IPS-18a (cell line): Measurements from ENCODE around the gene TECTB.

ENCODE experiments used
- H3K27ac ChIP-seq: one replicate; pipeline ENCODE4 v1.5.1; 2013; ENCODE audit warnings: low read length
- H3K27me3 ChIP-seq: one replicate; pipeline ENCODE4 v1.6.1; 2013; ENCODE audit warnings: mild to moderate bottlenecking, low read length; ENCODE audit not compliant: control insufficient read depth, insufficient read depth
- H3K36me3 ChIP-seq: one replicate; pipeline ENCODE4 v1.6.1; 2013; ENCODE audit warnings: low read depth, low read length; ENCODE audit not compliant: control insufficient read depth
- H3K4me1 ChIP-seq: one replicate; pipeline ENCODE4 v1.6.1; 2013; ENCODE audit warnings: low read depth, low read length; ENCODE audit not compliant: control insufficient read depth
- H3K4me3 ChIP-seq: one replicate; pipeline ENCODE4 v1.5.1; 2013; ENCODE audit warnings: low read length
- H3K9ac ChIP-seq: one replicate; pipeline ENCODE4 v1.6.1; 2013; ENCODE audit warnings: mild to moderate bottlenecking, low read length, moderate library complexity
- H3K9me3 ChIP-seq: one replicate; pipeline ENCODE4 v1.6.1; 2013; ENCODE audit warnings: low read depth, low read length; ENCODE audit not compliant: control insufficient read depth

Gene TECTB

DNA sequence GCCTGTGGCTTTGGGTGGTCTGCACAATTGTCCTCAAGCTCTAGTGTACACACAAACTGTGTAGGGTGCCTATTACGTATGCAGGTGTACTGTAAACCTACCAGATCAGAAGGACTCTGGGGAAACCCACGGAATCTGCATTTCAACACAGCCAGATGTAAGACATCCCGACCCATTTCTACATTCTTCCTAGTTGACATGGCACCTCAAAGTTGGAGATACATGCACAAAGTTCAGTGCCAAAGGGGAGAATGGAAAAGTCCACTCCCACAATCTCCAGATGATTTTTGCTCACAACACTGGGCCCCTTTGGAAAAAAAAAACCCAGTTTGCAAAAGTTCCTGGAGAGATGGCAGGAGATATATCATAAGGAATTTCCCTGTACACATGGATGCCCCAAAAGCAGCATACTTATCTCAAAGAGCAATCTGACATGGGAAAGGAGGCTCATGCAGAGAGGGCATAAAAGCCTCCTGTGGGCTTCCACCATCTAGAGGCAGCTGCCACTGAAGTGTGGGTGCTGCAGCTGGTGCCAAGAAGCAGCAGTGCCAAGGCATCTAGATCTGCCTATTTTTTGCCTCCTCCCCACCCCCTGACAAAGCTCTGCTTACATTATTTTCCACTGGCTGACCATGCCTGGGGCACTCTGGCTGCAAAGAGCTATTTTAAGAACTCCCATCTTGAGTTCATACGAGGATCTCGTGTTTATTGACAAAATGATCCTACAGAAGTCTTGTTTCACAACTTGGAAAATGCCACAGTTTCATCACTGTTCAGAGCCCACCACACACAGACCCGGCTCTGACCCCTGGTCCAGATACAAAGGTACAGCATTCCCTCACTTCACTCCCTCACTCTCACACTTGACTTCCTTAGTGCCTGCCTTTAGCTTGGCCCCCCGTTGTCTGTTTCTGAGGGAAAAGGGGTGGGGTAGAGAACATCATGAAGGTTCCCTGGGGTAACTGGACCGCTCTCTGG is 12.9 kb downstream of the TECTB start:
- Histone ChIP-seq H3K27ac (no peak overlapping the region), H3K4me3 (no peak overlapping the region), H3K27me3 (no peaks in the 10 kb centered on the region), H3K36me3 (no peaks in the 10 kb centered on the region), H3K9me3 (no peaks in the 10 kb centered on the region), H3K4me1 (no peaks in the 10 kb centered on the region), H3K9ac (no peak overlapping the region)

- H3K27me3 ChIP-seq = no peaks in the 10 kb centered on the region
- H3K4me3 ChIP-seq = no peak overlapping the region
- H3K4me1 ChIP-seq = no peaks in the 10 kb centered on the region
- H3K9ac ChIP-seq = no peak overlapping the region
- no peaks in the 10 kb centered on the region for H3K9me3 ChIP-seq
- no peak overlapping the region for H3K27ac ChIP-seq
- no peaks in the 10 kb centered on the region for H3K36me3 ChIP-seq
These were observed 13.7 kb downstream of the TECTB start for GRCh38 chr10:112296908-112297331.

DNA sequence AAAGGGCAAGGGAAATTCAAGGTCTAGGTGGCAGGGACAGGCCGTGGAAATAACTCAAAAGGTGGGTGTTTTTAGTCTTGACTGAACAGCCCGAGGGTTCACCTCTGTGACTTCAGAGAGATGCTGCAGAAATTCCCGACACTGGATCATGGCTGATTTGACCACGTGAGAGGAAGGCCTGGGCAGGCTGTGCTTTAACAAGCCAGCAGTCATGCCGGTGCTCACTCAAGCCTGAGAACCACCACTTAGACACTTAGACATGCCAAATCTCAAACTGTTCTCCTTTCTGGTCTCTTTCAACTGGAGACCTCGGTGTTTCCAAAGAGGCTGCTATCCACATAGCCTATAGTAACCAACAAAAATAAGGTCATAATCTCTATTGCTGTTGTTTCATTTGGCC is 15.4 kb downstream of the TECTB start:
- H3K27ac ChIP-seq = no peak overlapping the region

GRCh38 chr10:112299456-112299855 is 16.3 kb downstream of the TECTB start:
- H3K4me1 ChIP-seq = no peaks in the 10 kb centered on the region
- no peaks in the 10 kb centered on the region for H3K9me3 ChIP-seq
- no peaks in the 10 kb centered on the region for H3K27me3 ChIP-seq
- no peak overlapping the region for H3K27ac ChIP-seq
- no peak overlapping the region for H3K4me3 ChIP-seq
- H3K9ac ChIP-seq = no peak overlapping the region
- no peaks in the 10 kb centered on the region for H3K36me3 ChIP-seq

More for the DNA sequence above, 15.4 kb downstream of the TECTB start:
- no peaks in the 10 kb centered on the region for H3K27me3 ChIP-seq
- no peaks in the 10 kb centered on the region for H3K9me3 ChIP-seq
- H3K4me3 ChIP-seq = no peak overlapping the region
- no peak overlapping the region for H3K9ac ChIP-seq
- H3K4me1 ChIP-seq = no peaks in the 10 kb centered on the region
- H3K36me3 ChIP-seq = no peaks in the 10 kb centered on the region

- Histone ChIP-seq H3K4me3 (no peak overlapping the region), H3K4me1 (no peaks in the 10 kb centered on the region), H3K9ac (no peak overlapping the region), H3K36me3 (no peaks in the 10 kb centered on the region), H3K9me3 (no peaks in the 10 kb centered on the region), H3K27ac (no peak overlapping the region), H3K27me3 (no peaks in the 10 kb centered on the region)
These were observed 19.1 kb downstream of the TECTB start for GRCh38 chr10:112302335-112302734.

- Histone ChIP-seq H3K27ac (no peak overlapping the region), H3K9ac (no peak overlapping the region), H3K4me1 (no peaks in the 10 kb centered on the region), H3K4me3 (no peak overlapping the region), H3K27me3 (no peaks in the 10 kb centered on the region), H3K36me3 (no peaks in the 10 kb centered on the region), H3K9me3 (no peaks in the 10 kb centered on the region)
These were observed 20.3 kb downstream of the TECTB start for GRCh38 chr10:112303528-112303927.

DNA sequence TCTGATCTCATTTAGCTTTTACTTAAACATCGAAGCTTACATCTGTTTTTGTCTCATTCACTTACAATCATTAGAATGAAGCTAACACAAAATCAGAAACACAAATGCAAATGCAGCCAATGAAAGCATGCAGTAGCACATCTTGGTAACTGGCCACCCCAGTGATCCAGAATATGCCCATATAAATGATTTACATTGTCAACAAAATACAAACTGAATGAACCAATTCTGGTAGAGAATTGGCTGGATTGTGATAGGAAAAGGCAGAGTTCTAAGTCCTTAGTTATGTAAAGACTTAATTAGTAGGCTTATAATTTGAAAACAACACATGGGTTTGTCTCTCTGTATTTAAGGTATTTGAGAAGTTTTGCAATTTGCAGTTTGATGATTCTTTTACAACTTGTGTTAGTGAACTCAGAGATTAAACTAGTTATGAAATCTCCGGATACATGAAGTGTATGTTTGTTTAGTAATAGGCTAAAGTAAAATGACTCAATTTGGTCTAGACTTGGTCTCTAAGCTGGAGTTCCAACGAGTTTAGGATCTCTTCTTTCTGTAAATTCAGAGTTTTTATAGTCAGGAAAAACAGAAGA is 21.2 kb downstream of the TECTB start:
- no peak overlapping the region for H3K9ac ChIP-seq
- no peaks in the 10 kb centered on the region for H3K4me1 ChIP-seq
- no peaks in the 10 kb centered on the region for H3K9me3 ChIP-seq
- H3K4me3 ChIP-seq = no peak overlapping the region
- no peaks in the 10 kb centered on the region for H3K36me3 ChIP-seq
- no peak overlapping the region for H3K27ac ChIP-seq
- no peaks in the 10 kb centered on the region for H3K27me3 ChIP-seq

GRCh38 chr10:112307358-112308124 is 24.3 kb downstream of the TECTB start:
- no peak overlapping the region for H3K4me3 ChIP-seq

GRCh38 chr10:112308125-112308502 is 24.9 kb downstream of the TECTB start:
- Histone ChIP-seq H3K4me3 (no peak overlapping the region), H3K9ac (no peak overlapping the region), H3K4me1 (no peaks in the 10 kb centered on the region), H3K27me3 (no peaks in the 10 kb centered on the region), H3K27ac (no peak overlapping the region), H3K9me3 (no peaks in the 10 kb centered on the region), H3K36me3 (no peaks in the 10 kb centered on the region)

More at GRCh38 chr10:112307358-112308124, 24.3 kb downstream of the TECTB start:
- H3K27ac ChIP-seq = no peak overlapping the region
- no peaks in the 10 kb centered on the region for H3K27me3 ChIP-seq
- H3K36me3 ChIP-seq = no peaks in the 10 kb centered on the region
- no peaks in the 10 kb centered on the region for H3K4me1 ChIP-seq
- no peaks in the 10 kb centered on the region for H3K9me3 ChIP-seq
- H3K9ac ChIP-seq = no peak overlapping the region

GRCh38 chr10:112311481-112311880 is 28.3 kb downstream of the TECTB start:
- no peaks in the 10 kb centered on the region for H3K4me1 ChIP-seq
- H3K36me3 ChIP-seq = no peaks in the 10 kb centered on the region
- no peak overlapping the region for H3K9ac ChIP-seq
- H3K27me3 ChIP-seq = no peaks in the 10 kb centered on the region
- no peak overlapping the region for H3K4me3 ChIP-seq
- H3K9me3 ChIP-seq = no peaks in the 10 kb centered on the region
- no peak overlapping the region for H3K27ac ChIP-seq

GRCh38 chr10:112313234-112313633 is 30.0 kb downstream of the TECTB start:
- Histone ChIP-seq H3K9ac (no peak overlapping the region), H3K27me3 (no peaks in the 10 kb centered on the region), H3K9me3 (no peaks in the 10 kb centered on the region), H3K4me3 (no peak overlapping the region), H3K36me3 (no peaks in the 10 kb centered on the region), H3K27ac (no peak overlapping the region), H3K4me1 (no peaks in the 10 kb centered on the region)
